PC-3 (cell line): ENCODE data around the gene PDLIM4.

Experiments
- CTCF ChIP-seq: fragments of 300-600 bp; sonication (generic); conservative IDR thresholded peaks from 2 replicates; pipeline ENCODE4 v1.5.1; 2017; ENCODE audit warnings: antibody characterized with exemption, low read depth, mild to moderate bottlenecking, low read length
- EZH2 ChIP-seq: fragments of 300-600 bp; sonication (generic); IDR thresholded peaks from one replicate; pipeline ENCODE4 v1.6.1; 2017; ENCODE audit warnings: antibody characterized with exemption, mild to moderate bottlenecking, low read length; ENCODE audit not compliant: unreplicated experiment

- TF ChIP-seq CTCF (no peak), EZH2 (no peak)
These were observed 30.3 kb upstream of the PDLIM4 start for GRCh38 chr5:132227235-132227484.
